ENCODE results near the gene TCF25.

GRCh38 chr16:89904606-89905510, 31.5 kb downstream of the TCF25 start:
- no peak for TF ChIP-seq POLR2A (IDR thresholded peaks at IDR 0.05)
- TF ChIP-seq, protein P1, sequence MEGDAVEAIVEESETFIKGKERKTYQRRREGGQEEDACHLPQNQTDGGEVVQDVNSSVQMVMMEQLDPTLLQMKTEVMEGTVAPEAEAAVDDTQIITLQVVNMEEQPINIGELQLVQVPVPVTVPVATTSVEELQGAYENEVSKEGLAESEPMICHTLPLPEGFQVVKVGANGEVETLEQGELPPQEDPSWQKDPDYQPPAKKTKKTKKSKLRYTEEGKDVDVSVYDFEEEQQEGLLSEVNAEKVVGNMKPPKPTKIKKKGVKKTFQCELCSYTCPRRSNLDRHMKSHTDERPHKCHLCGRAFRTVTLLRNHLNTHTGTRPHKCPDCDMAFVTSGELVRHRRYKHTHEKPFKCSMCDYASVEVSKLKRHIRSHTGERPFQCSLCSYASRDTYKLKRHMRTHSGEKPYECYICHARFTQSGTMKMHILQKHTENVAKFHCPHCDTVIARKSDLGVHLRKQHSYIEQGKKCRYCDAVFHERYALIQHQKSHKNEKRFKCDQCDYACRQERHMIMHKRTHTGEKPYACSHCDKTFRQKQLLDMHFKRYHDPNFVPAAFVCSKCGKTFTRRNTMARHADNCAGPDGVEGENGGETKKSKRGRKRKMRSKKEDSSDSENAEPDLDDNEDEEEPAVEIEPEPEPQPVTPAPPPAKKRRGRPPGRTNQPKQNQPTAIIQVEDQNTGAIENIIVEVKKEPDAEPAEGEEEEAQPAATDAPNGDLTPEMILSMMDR (IDR thresholded peaks at IDR 0.05), result no peak

Measured in uterus (tissue), 2 donors.